GM21825 (cell line): ENCODE measurements around the gene DAB1.

ENCODE experiments used
- ATAC-seq: cut with Tn5 transposase; IDR thresholded peaks from one replicate; pipeline ENCODE4 v1.9.1; 2021; ENCODE audit warnings: mild to moderate bottlenecking, moderate library complexity; ENCODE audit not compliant: unreplicated experiment

The DAB1 gene

DNA sequence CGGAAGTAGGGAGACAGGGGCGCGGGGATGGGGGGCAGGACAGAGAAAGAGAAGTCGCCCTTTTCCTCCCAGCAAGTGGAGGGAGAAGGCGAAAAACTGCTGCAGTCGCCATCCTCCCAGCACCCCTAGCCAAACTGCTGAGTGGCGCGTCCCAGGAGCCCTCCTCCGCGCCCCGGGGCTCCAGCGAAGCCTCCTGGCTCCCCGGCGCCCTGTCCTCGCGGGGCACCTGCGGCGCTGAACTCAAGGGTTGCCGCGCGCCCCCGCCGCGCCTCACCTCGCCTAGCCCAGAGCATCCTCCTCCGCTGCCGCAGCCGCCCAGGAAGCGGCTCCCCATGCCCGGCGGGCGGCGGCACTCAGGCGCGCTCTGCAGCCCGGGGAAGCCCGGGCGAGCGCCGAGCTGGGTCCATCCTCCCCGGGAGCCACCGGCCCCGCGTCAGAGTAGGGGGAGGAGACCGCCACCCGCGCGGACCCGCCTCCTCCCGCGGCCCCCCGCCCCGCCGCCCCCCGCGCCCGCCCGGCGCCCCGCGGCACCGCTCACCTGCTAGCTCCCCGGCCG is at the start of gene DAB1:
Gene DAB1 (minus strand): TSS at position 405 of the 556 bp plus-strand sequence. CDS start 133,030 bp downstream, outside the sequence.
- no peak for ATAC-seq

DNA sequence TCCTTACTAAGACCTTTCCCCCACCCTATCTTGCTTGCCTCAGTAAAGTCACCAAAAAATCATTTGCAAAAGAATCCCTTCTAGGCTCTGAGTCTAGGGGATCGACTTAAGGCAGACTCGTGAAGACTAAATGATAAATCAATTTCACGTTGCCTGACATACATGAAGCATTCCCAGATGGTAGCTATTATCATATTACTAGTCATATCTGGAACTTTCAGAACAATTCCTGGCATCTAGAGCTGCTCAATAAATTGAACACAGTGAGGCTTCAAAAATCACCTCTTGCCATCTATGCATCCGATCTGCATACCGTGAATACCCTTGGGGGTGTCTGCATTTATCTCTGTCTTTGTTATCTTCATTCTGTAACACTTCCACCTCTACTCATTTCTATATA is 49.6 kb upstream of the DAB1 start:
- ATAC-seq, result no peak

DNA sequence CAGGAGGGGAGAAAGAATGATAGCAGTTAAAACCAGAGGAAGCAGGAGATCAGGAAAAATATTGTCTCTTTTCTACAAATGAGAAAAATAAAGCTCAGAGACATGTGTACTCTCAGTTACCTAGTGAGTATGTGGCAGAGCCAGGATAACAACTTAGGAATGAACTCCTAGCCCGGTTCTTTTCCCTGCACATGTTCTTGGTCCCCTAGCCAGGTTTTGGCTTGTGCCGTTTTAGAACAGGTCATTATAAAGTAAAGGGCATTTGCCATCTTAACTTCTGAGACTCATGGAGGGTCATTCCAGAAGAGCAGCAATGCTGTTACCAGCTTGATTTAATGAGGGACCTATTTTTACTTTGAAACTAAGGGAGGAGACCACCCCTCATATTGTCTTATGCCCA is 48.1 kb upstream of the DAB1 start:
- no peak for ATAC-seq

DNA sequence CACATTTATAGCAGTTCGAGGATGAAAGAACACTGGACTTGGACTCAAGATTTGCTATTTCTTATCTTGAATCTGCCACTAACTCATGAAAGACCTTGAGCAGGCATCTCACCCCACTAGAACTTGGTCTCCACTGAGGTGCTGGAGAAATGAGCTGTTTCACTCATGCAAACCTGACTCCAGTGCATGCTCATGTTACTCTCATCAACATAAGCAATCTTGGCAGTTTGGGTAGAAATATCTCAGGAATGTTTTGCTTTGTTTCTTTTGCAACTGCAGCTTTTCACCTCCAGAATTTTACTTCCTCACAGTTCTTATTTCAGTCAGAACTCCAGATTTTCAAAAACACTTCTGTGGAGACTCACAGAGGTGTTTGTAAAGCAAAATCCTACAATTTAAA is 46.2 kb upstream of the DAB1 start:
- no peak for ATAC-seq

DNA sequence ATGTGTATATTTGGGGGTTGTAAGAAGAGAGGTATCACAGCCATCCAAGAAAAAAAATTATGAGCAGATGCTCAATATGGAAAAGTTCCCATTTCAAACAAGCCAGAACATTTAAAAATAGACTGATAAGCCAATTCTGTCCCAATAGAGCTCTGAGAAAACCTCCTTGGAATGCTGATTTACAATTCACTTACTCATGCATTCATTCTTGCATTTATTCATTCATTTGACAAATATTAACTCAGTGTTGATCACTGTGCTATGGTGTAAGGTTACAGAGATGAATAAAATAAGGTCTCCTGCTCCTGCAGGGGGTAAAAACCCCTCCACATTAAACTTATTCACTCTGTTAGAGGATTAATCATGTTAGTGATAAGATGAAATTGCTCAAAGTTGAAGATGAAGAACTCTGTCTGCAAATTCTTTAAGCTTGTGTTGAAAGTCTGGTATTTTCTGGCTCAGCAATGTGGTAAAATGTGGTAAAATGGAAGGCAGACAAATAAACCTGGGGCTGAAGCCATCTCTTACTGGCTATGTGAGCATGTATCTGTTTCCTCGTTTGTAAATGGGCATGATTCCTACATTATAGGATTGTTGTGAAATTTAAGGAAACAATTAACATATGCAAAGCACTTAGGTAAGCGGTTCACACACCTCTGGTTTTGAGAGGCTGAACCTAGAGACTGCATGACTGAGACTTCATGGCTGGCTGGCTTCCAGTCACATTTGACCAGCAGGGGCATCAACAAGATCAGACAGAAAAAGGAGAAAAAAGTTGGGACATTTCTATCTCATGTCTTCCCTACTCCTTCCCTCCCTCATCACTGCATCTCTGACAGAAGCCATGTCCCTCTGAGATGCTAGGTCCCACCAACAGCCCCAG is 45.0 kb upstream of the DAB1 start:
- no peak for ATAC-seq

DNA sequence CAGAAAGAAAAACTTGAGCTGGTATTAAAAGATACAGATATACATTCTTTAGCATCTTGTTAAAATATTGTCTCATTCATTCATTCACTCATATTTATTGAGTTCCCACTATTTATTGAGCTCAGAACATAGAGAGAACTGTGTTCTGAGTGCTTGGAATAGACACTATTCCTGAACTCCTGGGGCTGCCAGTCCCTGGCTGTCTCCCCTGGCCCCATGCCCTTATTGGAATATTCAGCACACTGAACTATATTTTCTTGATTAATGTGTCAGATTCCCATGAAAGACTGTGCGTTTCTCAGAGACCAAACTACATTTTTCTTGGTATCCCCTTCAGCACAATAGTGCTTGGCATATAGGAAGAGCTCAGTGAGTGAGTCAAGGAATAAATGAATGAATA is 44.0 kb upstream of the DAB1 start:
- ATAC-seq, result no peak

DNA sequence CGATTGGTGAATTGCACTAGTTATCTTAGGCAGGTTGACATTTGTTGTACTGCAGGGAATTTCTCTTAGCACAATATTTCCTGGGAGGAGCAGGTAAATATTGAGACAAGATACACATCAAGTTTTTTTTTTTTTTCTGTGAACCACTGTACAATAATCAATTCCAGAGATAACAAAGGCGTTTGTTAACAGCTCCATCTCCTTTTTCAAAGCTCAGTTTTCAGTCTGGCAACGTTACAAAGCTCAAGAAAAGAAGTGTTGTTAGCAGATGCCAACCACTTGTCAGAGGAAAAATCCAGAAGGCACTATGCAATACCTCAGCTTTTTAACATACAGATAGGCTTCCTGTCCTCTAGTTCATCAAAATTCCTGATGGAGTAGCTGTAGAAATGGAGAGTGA is 40.9 kb upstream of the DAB1 start:
- no peak for ATAC-seq

DNA sequence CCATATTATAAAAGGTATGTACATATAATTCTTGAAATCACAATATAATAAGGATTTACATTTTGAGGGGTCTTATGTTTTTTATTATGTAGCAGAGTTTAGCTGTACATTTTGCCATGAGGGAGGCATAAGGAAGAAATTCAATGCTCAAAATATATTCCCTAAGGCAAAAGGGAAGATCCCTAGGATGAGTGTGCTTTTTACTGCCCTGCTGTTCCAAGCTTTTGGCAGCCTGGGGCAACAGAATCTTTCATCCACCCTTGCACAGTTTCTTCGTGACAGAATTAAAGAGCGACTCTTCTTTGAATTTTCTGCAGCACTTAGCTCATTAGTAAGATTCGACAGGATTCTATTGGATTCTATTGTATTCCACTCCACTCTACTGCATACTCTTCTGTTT is 39.5 kb upstream of the DAB1 start:
- ATAC-seq, result no peak

DNA sequence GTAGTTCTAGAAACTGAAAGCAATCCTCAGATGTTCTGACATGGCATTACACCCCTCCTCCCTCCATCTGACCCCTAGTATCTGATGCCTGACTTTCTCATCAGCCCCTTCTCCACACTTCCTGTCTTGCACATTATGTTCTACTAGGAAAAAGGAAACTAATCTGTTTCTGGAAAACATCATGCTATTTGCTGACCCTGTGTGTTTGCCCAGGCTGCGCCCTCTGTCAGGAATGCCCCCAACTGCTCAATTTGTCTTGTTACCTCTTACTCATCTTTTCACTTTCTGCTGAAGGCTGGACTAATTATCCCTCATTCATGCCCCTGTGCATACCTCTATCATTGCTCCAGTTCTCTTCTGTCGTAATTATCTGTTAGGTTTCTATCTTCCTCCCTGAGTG is 37.5 kb upstream of the DAB1 start:
- no peak for ATAC-seq

DNA sequence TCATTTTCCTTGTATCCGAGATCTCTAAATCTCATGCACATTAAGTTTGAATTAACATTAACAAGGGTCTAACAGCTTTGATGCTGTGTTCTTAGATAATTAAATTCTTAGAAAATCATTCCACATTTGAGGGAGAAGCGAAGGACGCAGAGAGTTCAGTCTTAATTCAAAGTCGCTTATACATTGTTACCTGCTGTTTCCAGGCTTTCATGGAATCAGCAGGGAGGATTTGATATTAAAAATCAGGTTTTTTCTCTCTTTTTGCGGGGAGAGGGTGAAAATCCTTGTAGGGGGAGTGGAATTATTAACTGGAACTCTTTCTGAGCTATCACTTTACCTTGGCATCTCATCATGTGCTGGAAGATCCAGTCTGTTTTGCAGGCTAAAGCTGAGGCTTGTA is 27.7 kb upstream of the DAB1 start:
- no peak for ATAC-seq

DNA sequence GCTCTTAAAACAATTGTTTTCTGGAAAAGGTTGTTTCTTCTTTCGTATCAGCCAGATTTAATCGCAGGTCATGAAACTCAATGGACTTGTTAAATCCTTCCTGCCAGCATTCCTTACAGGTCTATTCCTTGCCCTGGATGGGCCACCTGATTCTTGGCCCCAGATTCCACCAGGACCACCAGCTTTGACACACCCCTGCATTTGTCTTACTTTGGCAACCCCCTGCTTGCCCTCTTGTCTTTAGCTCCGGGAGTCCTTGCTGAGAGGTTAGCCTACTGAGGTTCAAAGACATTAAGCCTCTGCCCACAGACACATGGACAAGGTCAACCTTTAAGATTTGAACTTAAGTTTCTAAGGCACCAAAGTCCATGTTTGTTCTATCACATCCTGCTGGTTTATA is 27.1 kb upstream of the DAB1 start:
- no peak for ATAC-seq

DNA sequence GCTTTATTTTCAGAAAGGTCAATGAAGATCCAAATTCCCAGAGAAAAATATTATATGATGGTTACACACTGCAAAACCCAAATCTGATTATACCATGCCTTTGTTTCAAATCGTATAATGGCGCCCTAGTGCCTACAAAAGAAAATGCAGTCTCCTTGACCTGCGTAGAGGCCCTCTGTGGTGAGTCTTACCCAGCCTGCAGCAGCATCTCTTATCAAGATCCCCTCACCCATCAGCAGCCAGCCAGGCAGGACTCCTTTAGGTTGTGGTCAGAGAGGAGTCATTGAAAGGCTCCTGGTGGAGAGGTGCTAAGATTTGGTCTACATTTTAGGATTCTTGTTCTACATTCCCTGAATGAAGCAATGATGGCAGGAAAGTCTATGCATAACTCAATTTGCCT is 23.7 kb upstream of the DAB1 start:
- no peak for ATAC-seq

DNA sequence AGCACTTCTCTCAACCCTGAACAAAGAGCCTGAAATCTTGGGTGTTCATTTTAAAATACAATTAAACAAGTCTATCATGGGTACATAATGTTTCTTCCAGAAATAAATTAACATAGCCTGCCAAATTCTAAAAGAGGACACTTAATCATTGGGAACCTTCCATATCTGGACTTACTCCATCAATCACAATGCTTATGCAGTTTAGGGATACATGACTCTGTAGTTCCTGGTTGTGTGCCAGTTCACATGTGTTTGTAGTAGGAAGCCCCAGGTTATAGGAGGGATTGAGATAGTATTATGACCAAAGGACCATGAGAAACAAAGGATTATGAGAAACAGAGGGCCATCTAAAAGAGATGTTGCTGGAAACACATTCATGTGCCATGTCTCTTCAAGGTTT is 19.1 kb upstream of the DAB1 start:
- no peak for ATAC-seq

DNA sequence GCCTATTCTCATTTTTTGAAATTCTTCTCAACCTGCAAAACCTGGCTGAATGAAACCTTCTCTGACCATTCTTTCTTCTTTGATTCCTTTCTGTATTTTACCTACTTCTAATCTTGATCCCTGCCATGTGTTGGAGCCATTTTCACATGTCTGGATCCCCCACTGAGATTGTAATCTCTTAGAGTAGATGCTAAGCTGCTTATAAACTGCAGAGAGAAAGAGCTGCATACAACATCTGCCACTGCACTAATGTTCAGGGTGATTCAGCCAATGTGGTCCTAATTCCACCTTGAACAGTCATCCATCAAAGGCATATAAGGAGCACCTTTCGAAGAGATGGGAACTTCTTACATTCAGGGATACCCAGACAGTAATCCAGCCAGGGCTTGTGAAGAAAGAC is 16.2 kb upstream of the DAB1 start:
- no peak for ATAC-seq

DNA sequence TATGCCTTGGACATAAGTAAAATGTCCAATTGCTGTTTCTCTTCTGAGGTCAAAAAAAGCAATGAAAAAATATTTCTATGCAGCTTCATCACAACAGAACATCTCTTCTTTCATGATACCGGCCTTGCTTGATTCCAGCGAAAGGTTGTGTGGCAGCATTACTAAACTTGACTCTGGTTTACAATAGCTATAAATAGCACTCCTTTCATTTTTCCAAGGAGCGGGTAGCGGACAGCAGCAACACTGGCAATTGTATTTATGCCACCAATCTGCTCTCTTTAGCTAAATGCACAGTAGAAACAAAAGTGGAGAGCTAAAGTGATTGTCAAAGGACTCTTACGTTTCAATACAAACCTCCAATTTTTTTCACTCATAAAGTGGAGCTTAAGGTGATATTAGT is 7.5 kb upstream of the DAB1 start:
- ATAC-seq, result no peak

DNA sequence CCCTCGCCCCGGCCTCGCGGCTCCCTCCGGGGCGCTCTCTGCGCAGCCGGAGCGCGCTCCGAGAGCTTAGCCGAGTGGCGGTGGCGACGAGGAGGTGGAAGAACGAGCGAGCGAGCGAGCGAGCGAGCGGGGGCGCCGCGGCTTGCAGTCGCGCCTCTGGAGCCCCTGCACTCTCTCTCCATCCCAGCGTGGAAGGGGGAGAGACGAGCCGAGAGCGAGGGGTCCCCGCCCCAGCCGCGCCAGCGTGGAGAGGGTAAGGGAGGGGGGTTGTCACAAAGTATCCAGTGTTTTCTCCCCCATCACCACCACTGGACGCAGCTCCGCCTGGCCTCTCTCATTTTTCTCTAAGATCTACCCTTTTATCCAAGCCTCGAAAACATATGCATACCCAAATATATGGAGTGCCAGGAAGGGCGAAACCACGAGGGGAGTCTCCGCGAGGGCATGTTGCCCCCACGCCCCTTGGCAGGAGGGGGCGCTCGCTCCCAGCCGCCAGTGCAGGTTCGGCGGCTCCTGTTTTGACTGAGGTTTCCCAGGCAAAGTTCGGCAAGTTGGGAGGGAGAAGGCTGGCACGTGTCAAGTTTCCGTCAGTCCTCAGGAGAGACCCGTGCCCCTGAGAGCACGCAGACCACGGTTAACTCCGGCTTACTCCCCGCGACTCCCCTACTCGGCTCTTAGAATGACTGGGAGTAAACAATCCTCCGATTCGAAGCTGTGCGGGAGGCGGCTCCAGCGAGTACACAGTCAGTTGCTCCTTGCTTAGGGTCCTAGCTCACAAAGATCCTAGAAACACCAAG is 569 bp upstream of the DAB1 start:
- ATAC-seq, result no peak

DNA sequence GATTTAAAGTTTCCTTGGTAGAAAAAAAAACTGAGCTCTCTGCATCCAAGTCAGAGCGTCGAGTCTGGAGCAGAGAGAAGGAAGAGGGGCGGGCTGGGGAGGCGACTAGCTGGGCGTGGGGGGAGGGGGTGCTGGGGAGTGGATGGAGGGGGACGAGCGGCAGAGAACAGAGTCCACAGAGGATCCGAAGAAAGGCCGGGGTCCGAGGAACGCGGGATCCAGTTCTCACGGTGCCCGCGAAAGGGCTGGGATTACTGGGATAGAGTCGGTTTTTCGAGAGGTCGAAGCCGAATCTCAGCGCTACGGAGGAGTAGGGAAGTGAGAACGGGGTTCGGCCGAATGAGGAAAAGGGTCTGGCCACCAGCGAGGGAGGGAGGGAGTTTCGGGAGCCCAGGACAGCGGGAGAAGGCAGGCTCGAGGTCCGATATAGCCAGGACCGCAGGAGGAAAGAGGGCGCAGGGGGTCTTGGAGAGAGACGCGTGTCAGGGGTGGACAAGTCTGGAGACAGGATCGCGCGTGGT is 665 bp downstream of the DAB1 start:
- ATAC-seq, result no peak

DNA sequence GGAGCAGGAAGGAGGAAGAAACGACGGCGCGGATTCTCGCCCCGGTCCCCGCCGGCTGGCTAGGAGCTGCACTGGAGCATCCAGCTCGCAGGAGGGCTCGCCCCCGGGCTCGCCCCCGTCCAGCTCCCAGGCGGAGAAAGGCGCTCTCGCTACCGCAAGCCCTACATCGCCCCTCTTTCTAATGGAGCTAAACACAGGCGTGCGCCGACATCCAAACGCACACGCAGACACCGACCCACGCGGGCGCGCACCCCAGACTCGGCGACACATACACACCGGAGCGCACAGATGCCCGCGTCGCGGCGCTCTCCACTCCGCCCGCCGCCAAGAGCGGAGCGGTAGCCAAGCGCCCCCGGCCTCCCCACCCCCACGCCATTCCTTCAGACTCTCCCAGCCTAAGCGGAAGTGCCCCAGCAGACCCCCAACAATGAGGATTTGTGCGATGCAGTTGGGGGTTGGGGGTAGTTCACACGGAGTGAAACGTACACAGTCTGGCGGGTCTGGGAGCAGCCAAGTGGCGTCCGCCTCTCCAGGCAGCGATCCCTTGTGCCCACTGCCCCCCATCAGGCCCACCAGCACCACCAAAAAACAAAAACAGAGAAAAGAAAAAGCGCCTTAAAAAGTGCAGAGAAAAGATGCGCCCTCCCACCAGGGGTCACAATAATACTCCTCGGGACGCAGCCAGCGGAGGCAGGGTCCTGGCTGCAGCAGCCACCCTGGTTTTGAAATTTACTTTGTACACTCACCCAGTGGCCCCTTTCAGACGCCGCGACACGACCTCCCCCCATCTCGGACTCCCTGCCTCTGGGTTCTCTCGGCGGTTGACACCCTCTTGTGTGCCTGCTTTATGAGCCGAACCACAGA is 1.4 kb downstream of the DAB1 start:
- no peak for ATAC-seq

DNA sequence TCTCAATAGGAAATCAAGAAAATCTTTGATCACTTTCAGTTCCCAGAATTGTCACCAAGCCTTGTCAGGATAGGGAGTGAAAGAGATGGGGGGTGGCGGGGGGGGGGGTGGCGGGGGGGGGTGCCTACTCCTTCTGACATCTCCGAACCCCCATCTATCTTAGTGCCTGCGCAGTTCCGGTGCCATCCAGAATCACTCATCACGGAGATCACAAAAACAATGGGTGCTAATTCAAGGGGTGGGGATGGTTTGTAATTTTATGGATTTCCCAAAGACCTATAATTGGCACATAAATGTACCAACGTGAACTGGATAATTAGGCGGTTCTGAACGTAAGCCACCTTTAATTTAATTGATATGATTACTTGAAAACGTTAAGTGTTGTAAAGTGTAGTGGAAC is 2.1 kb downstream of the DAB1 start:
- no peak for ATAC-seq

DNA sequence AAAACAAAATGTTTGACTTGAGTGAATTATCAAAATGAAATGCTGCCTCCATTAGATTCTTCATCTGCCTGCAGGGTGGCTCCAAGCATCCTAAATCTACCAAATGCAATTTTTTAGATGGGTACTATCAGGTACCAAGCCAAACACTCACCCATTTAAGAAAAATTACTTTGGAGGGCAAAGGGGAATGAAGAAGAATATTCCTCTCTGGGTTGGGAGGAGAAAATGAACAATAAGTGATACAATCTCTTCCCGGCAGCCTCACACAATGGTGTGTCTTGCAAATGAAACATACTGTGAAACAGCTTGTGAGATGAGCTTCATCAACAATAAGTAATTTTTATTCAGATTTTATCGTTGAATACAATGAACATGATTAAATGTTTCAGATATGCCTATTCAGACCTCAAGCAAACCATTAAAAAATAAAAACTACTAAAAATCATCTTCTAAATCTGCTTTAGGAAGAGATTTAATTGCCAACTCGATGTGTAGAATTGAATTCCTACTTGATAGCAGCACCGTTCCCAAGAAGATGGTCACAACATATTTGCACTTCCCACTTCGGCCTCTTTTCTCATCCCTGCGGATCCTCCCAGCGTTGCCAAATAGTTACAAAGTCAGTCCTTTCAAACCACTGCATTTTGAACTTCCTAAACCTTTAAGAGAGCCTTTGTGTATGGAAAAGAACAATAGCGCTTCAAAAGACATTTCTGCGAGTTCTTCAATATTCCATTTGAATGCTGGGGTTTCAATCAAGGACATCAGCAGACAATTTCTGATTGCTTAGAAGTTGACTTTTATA is 2.7 kb downstream of the DAB1 start:
- no peak for ATAC-seq
